GM12878 (cell line): Measurements from ENCODE around the gene SUPT3H. TPM values are rescaled to one million over a fixed set of nuclear protein-coding genes. Genes with fewer than 3 reads are reported as not detected.

ENCODE experiments used
- ATF7 ChIP-seq: fragments of 450-650 bp; IDR thresholded peaks from 2 replicates; pipeline ENCODE4 v1.6.1; 2016; ENCODE audit warnings: low read depth, mild to moderate bottlenecking
- BCL11A ChIP-seq: IDR thresholded peaks from 2 replicates; pipeline ENCODE4 v1.6.1; 2011; ENCODE audit warnings: low read depth, low read length
- BHLHE40 ChIP-seq, 2 experiments: fragments of 450-650 bp in 1 of 2; IDR thresholded peaks; 2 replicates each; pipeline ENCODE4 v1.6.1; 2011 to 2017; ENCODE audit warnings: low read depth in 2 of 2, borderline replicate concordance in 1 of 2, improper control_type of control experiment in 1 of 2, low read length in 1 of 2, mild to moderate bottlenecking in 1 of 2
- CREM ChIP-seq: IDR thresholded peaks from 2 replicates; pipeline ENCODE4 v1.6.1; 2014; ENCODE audit warnings: antibody characterized with exemption, low read depth
- EED ChIP-seq: sonication (generic); IDR thresholded peaks from 2 replicates; pipeline ENCODE4 v1.6.1; 2016; ENCODE audit warnings: antibody characterized with exemption, low read depth
- IKZF2 ChIP-seq, 2 experiments: fragments of 450-650 bp; IDR thresholded peaks; 2 replicates each; pipeline ENCODE4 v1.6.1; 2017; ENCODE audit warnings: mild to moderate bottlenecking in 2 of 2, moderate library complexity in 2 of 2
- IRF4 ChIP-seq: IDR thresholded peaks from 2 replicates; pipeline ENCODE4 v1.6.1; 2011; ENCODE audit warnings: low read depth, low read length
- JUNB ChIP-seq: IDR thresholded peaks from 2 replicates; pipeline ENCODE4 v1.6.1; 2016; ENCODE audit warnings: antibody characterized with exemption, mild to moderate bottlenecking
- MEF2A ChIP-seq: IDR thresholded peaks from 2 replicates; pipeline ENCODE4 v1.6.1; 2011; ENCODE audit warnings: low read depth, mild to moderate bottlenecking, low read length, moderate library complexity; ENCODE audit not compliant: insufficient read depth
- MTA2 ChIP-seq: fragments of 450-650 bp; IDR thresholded peaks from 2 replicates; pipeline ENCODE4 v1.6.1; 2016; ENCODE audit warnings: low read depth, mild to moderate bottlenecking, moderate library complexity
- NFIC ChIP-seq: IDR thresholded peaks from 2 replicates; pipeline ENCODE4 v1.6.1; 2012; ENCODE audit warnings: low read depth, mild to moderate bottlenecking, inconsistent platforms, low read length, moderate library complexity
- NFYB ChIP-seq: IDR thresholded peaks from 2 replicates; pipeline ENCODE4 v1.6.1; 2011; ENCODE audit warnings: low read depth, mild to moderate bottlenecking, low read length, improper control_type of control experiment, moderate library complexity; ENCODE audit not compliant: insufficient read depth
- PAX5 ChIP-seq: IDR thresholded peaks from 2 replicates; pipeline ENCODE4 v1.6.1; 2011; ENCODE audit warnings: low read depth, low read length, borderline replicate concordance
- SMAD1 ChIP-seq: fragments of 450-650 bp; IDR thresholded peaks from 2 replicates; pipeline ENCODE4 v1.6.1; 2018; ENCODE audit warnings: mild to moderate bottlenecking, low read depth; ENCODE audit not compliant: partially characterized antibody
- SPI1 ChIP-seq: IDR thresholded peaks from 2 replicates; pipeline ENCODE4 v1.6.1; 2011; ENCODE audit warnings: low read depth, mild to moderate bottlenecking, low read length, moderate library complexity, borderline replicate concordance; ENCODE audit not compliant: insufficient read depth
- SREBF2 ChIP-seq: IDR thresholded peaks from 2 replicates; pipeline ENCODE4 v1.6.1; 2012; ENCODE audit warnings: mild to moderate bottlenecking, low read length
- SRF ChIP-seq, 2 experiments: IDR thresholded peaks; 2 replicates each; pipeline ENCODE4 v1.6.1; 2011; ENCODE audit warnings: low read depth in 2 of 2, low read length in 2 of 2, mild to moderate bottlenecking in 1 of 2, moderate library complexity in 1 of 2
- ZNF217 ChIP-seq: fragments of 450-650 bp; IDR thresholded peaks from 2 replicates; pipeline ENCODE4 v1.6.1; 2017; ENCODE audit warnings: antibody characterized with exemption, mild to moderate bottlenecking
- ZNF24 ChIP-seq: fragments of 450-650 bp; IDR thresholded peaks from 2 replicates; pipeline ENCODE4 v1.6.1; 2017; ENCODE audit warnings: antibody characterized with exemption, mild to moderate bottlenecking
- polyA plus RNA-seq, 11 experiments: library from polyadenylated mRNA; depleted of rRNA in 4 of 11; unstranded in 6 of 11; stranded (reverse) in 5 of 11; fragments of >200 nt; fragmentation: Nextera tagmentation in 4 of 11; fragmentation: Illumina TruSeq in 1 of 11; extraction: Ambion mirVana in 4 of 11; extraction: Trizol in 1 of 11; gene quantifications; 1 replicate in 1 of 11; 2 replicates in 10 of 11; pipeline versions ENCODE4 v1.2.1 to v1.2.3, GENCODE V29; 2011 to 2016; ENCODE audit warnings: inconsistent platforms in 2 of 11, missing spikeins in 2 of 11, low read depth in 1 of 11
- total RNA-seq, 4 experiments: library from RNA; depleted of rRNA in 3 of 4; stranded (reverse); fragments of >200 nt in 3 of 4; fragmentation: Illumina TruSeq in 1 of 4; extraction: Trizol in 1 of 4; gene quantifications; 2 replicates each; pipeline versions ENCODE4 v1.2.1 to v1.2.3, GENCODE V29; 2013 to 2021
- TF ChIP-seq, protein P1 (sequence below): fragments of 450-650 bp; conservative IDR thresholded peaks from 2 replicates; pipeline ENCODE4 v1.6.1; 2017; ENCODE audit warnings: mild to moderate bottlenecking, moderate library complexity
- TF ChIP-seq, protein P2 (sequence below): fragments of 450-650 bp; IDR thresholded peaks from 2 replicates; pipeline ENCODE4 v1.6.1; 2017; ENCODE audit warnings: borderline replicate concordance
- TF ChIP-seq, protein P3 (sequence below): fragments of 450-650 bp; IDR thresholded peaks from 2 replicates; pipeline ENCODE4 v1.6.1; 2017; ENCODE audit warnings: mild to moderate bottlenecking, moderate library complexity
- TF ChIP-seq, protein P4 (sequence below): fragments of 450-650 bp; IDR thresholded peaks from 2 replicates; pipeline ENCODE4 v1.6.1; 2017; ENCODE audit warnings: low read depth, mild to moderate bottlenecking, moderate library complexity

SUPT3H gene
- total and polyA plus RNA-seq, 10 of the 15 experiments (the other 5 are each of a cell fraction or from before 2014, with no cell fraction given): 0.51 to 3.7 (median 2.0) TPM

DNA sequence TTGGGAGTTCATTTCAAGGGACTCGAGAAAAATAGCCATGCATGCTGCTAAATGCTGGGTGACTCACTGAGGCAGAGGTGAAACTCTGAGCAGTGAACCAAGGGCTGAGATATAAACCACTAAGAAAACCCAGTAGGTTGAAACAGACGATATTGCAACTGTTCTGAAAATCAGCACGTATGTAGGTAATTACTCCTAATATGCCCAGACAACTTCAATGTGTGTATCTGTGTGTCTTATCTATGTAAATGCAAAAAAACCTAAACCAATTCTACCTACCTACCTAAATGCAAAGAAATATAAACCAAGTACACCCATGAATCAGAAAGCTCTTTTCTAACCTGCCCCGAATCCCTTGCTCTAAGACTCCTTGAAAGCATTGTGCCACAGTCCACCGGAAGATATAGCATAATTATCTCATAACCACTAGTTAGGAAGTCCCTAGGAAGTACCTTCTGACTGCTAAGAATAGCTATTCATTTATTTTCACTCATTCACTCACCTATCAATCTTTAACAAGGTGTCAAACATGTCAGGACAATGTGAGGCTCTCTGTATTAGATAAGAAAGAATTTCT lies 508.3 kb downstream of the SUPT3H start (continued):
- peak; percentile 46 for TF ChIP-seq EED
- peak; percentile 82 for TF ChIP-seq NFIC
- TF ChIP-seq ZNF24: peak; percentile 47
- TF ChIP-seq, protein P1, sequence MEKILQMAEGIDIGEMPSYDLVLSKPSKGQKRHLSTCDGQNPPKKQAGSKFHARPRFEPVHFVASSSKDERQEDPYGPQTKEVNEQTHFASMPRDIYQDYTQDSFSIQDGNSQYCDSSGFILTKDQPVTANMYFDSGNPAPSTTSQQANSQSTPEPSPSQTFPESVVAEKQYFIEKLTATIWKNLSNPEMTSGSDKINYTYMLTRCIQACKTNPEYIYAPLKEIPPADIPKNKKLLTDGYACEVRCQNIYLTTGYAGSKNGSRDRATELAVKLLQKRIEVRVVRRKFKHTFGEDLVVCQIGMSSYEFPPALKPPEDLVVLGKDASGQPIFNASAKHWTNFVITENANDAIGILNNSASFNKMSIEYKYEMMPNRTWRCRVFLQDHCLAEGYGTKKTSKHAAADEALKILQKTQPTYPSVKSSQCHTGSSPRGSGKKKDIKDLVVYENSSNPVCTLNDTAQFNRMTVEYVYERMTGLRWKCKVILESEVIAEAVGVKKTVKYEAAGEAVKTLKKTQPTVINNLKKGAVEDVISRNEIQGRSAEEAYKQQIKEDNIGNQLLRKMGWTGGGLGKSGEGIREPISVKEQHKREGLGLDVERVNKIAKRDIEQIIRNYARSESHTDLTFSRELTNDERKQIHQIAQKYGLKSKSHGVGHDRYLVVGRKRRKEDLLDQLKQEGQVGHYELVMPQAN: no peak
- 0 out of 2 replicates have a peak, but pooled peaks have one; percentile 16 for TF ChIP-seq ZNF217
- TF ChIP-seq CREM: no peak; the same call in 1 of the 2 replicates
- TF ChIP-seq IRF4: 0 out of 2 replicates have a peak, but pooled peaks have one; percentile 19
- TF ChIP-seq SMAD1: peak; percentile 5
- TF ChIP-seq, protein P2, sequence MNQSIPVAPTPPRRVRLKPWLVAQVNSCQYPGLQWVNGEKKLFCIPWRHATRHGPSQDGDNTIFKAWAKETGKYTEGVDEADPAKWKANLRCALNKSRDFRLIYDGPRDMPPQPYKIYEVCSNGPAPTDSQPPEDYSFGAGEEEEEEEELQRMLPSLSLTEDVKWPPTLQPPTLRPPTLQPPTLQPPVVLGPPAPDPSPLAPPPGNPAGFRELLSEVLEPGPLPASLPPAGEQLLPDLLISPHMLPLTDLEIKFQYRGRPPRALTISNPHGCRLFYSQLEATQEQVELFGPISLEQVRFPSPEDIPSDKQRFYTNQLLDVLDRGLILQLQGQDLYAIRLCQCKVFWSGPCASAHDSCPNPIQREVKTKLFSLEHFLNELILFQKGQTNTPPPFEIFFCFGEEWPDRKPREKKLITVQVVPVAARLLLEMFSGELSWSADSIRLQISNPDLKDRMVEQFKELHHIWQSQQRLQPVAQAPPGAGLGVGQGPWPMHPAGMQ: no peak
- TF ChIP-seq BCL11A: peak; percentile 70; the same call in 1 of the 2 replicates
- no peak for TF ChIP-seq SRF (IDR thresholded peaks at IDR 0.05; ENCODE audit: low read depth in 2 of 2, low read length in 2 of 2)
- TF ChIP-seq MTA2: peak; percentile 96
- TF ChIP-seq, protein P3, sequence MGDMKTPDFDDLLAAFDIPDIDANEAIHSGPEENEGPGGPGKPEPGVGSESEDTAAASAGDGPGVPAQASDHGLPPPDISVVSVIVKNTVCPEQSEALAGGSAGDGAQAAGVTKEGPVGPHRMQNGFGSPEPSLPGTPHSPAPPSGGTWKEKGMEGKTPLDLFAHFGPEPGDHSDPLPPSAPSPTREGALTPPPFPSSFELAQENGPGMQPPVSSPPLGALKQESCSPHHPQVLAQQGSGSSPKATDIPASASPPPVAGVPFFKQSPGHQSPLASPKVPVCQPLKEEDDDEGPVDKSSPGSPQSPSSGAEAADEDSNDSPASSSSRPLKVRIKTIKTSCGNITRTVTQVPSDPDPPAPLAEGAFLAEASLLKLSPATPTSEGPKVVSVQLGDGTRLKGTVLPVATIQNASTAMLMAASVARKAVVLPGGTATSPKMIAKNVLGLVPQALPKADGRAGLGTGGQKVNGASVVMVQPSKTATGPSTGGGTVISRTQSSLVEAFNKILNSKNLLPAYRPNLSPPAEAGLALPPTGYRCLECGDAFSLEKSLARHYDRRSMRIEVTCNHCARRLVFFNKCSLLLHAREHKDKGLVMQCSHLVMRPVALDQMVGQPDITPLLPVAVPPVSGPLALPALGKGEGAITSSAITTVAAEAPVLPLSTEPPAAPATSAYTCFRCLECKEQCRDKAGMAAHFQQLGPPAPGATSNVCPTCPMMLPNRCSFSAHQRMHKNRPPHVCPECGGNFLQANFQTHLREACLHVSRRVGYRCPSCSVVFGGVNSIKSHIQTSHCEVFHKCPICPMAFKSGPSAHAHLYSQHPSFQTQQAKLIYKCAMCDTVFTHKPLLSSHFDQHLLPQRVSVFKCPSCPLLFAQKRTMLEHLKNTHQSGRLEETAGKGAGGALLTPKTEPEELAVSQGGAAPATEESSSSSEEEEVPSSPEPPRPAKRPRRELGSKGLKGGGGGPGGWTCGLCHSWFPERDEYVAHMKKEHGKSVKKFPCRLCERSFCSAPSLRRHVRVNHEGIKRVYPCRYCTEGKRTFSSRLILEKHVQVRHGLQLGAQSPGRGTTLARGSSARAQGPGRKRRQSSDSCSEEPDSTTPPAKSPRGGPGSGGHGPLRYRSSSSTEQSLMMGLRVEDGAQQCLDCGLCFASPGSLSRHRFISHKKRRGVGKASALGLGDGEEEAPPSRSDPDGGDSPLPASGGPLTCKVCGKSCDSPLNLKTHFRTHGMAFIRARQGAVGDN: peak; percentile 44; the same call in 1 of the 2 replicates
- peak; percentile 61 for TF ChIP-seq JUNB
- peak in 1 of 2 experiments; percentile 36; a peak in 1 of 4 replicates for TF ChIP-seq BHLHE40 (IDR thresholded peaks at IDR 0.05; ENCODE audit: borderline replicate concordance in 1 of 2, low read depth in 2 of 2, low read length in 1 of 2)
- TF ChIP-seq PAX5: peak; percentile 68
- TF ChIP-seq IKZF2 (IDR thresholded peaks at IDR 0.05): peak in 1 of 2 experiments; percentile 70; a peak in 3 of 4 replicates
- no peak for TF ChIP-seq NFYB
- no peak for TF ChIP-seq MEF2A
- TF ChIP-seq ATF7: peak; percentile 87
- TF ChIP-seq SPI1: no peak
- no peak for TF ChIP-seq SREBF2
- TF ChIP-seq, protein P4, sequence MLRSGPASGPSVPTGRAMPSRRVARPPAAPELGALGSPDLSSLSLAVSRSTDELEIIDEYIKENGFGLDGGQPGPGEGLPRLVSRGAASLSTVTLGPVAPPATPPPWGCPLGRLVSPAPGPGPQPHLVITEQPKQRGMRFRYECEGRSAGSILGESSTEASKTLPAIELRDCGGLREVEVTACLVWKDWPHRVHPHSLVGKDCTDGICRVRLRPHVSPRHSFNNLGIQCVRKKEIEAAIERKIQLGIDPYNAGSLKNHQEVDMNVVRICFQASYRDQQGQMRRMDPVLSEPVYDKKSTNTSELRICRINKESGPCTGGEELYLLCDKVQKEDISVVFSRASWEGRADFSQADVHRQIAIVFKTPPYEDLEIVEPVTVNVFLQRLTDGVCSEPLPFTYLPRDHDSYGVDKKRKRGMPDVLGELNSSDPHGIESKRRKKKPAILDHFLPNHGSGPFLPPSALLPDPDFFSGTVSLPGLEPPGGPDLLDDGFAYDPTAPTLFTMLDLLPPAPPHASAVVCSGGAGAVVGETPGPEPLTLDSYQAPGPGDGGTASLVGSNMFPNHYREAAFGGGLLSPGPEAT: peak; percentile 87
